Measurements from ENCODE around the gene SGCA.

Gene SGCA

GRCh38 chr17:50139185-50139783 is 26.5 kb upstream of the SGCA start:
- no peak for TF ChIP-seq EP300 (IDR thresholded peaks at IDR 0.05; ENCODE audit: borderline replicate concordance)
- TF ChIP-seq TCF12 (IDR thresholded peaks at IDR 0.05; ENCODE audit: low read depth), result no peak
- TF ChIP-seq YY1 (IDR thresholded peaks at IDR 0.05; ENCODE audit: low read depth), result no peak
- no peak for TF ChIP-seq TAF1 (IDR thresholded peaks at IDR 0.05; ENCODE audit: low read depth)
- TF ChIP-seq NFIC (IDR thresholded peaks at IDR 0.05), result no peak
- TF ChIP-seq EGR1 (IDR thresholded peaks at IDR 0.05), result no peak
- no peak for TF ChIP-seq RAD21 (IDR thresholded peaks at IDR 0.05; ENCODE audit: low read depth)

- TF ChIP-seq NFIC (IDR thresholded peaks at IDR 0.05) (no peak), RAD21 (IDR thresholded peaks at IDR 0.05; ENCODE audit: low read depth) (peak; percentile 62)
Measured at GRCh38 chr17:50139950-50140885, 25.6 kb upstream of the SGCA start.

GRCh38 chr17:50141026-50141744 is 24.6 kb upstream of the SGCA start:
- no peak for TF ChIP-seq YY1 (IDR thresholded peaks at IDR 0.05; ENCODE audit: low read depth)
- no peak for TF ChIP-seq TAF1 (IDR thresholded peaks at IDR 0.05; ENCODE audit: low read depth)
- no peak for TF ChIP-seq FOXM1 (IDR thresholded peaks at IDR 0.05; ENCODE audit: borderline replicate concordance, low read depth)
- TF ChIP-seq, protein P1, sequence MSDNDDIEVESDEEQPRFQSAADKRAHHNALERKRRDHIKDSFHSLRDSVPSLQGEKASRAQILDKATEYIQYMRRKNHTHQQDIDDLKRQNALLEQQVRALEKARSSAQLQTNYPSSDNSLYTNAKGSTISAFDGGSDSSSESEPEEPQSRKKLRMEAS (IDR thresholded peaks at IDR 0.05), result no peak
- no peak for TF ChIP-seq CREB1 (IDR thresholded peaks at IDR 0.05; ENCODE audit: low read depth)
- TF ChIP-seq USF1 (IDR thresholded peaks at IDR 0.05), result no peak
- no peak for TF ChIP-seq TCF12 (IDR thresholded peaks at IDR 0.05; ENCODE audit: low read depth)
- no peak for TF ChIP-seq NFIC (IDR thresholded peaks at IDR 0.05)
- TF ChIP-seq, protein P2, sequence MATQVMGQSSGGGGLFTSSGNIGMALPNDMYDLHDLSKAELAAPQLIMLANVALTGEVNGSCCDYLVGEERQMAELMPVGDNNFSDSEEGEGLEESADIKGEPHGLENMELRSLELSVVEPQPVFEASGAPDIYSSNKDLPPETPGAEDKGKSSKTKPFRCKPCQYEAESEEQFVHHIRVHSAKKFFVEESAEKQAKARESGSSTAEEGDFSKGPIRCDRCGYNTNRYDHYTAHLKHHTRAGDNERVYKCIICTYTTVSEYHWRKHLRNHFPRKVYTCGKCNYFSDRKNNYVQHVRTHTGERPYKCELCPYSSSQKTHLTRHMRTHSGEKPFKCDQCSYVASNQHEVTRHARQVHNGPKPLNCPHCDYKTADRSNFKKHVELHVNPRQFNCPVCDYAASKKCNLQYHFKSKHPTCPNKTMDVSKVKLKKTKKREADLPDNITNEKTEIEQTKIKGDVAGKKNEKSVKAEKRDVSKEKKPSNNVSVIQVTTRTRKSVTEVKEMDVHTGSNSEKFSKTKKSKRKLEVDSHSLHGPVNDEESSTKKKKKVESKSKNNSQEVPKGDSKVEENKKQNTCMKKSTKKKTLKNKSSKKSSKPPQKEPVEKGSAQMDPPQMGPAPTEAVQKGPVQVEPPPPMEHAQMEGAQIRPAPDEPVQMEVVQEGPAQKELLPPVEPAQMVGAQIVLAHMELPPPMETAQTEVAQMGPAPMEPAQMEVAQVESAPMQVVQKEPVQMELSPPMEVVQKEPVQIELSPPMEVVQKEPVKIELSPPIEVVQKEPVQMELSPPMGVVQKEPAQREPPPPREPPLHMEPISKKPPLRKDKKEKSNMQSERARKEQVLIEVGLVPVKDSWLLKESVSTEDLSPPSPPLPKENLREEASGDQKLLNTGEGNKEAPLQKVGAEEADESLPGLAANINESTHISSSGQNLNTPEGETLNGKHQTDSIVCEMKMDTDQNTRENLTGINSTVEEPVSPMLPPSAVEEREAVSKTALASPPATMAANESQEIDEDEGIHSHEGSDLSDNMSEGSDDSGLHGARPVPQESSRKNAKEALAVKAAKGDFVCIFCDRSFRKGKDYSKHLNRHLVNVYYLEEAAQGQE (IDR thresholded peaks at IDR 0.05; ENCODE audit: low read depth), result no peak
- TF ChIP-seq EP300 (IDR thresholded peaks at IDR 0.05; ENCODE audit: borderline replicate concordance), result no peak
- TF ChIP-seq RAD21 (IDR thresholded peaks at IDR 0.05; ENCODE audit: low read depth), result no peak
- no peak for TF ChIP-seq TEAD4 (IDR thresholded peaks at IDR 0.05)
- TF ChIP-seq CEBPB (IDR thresholded peaks at IDR 0.05), result no peak
- no peak for TF ChIP-seq ZBTB7A (IDR thresholded peaks at IDR 0.05; ENCODE audit: low read depth)

DNA sequence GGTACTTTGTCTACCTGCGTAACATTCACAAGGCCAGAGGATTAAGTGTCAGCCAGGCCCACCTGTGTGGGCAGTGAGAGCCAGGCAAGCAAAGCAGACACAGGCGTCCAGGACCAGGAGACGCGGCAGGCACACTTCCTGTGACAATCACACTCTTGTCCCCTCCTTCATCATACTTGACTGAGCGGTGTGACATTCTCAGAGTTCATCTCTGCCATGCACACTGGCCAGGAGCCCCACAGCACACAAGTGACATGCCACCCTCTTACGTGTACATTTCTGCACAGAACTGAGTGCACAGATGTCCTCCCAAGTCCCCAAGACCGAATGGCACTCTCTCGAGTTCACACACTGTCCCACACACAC is 24.1 kb upstream of the SGCA start:
- no peak for TF ChIP-seq USF1 (IDR thresholded peaks at IDR 0.05)
- no peak for TF ChIP-seq RAD21 (IDR thresholded peaks at IDR 0.05; ENCODE audit: low read depth)
- TF ChIP-seq EP300 (IDR thresholded peaks at IDR 0.05; ENCODE audit: borderline replicate concordance), result no peak
- TF ChIP-seq, protein P1 (IDR thresholded peaks at IDR 0.05), result no peak
- TF ChIP-seq YY1 (IDR thresholded peaks at IDR 0.05; ENCODE audit: low read depth), result no peak
- no peak for TF ChIP-seq CREB1 (IDR thresholded peaks at IDR 0.05; ENCODE audit: low read depth)
- TF ChIP-seq FOXM1 (IDR thresholded peaks at IDR 0.05; ENCODE audit: borderline replicate concordance, low read depth), result no peak

GRCh38 chr17:50143461-50144176 is 22.2 kb upstream of the SGCA start:
- TF ChIP-seq CREB1 (IDR thresholded peaks at IDR 0.05; ENCODE audit: low read depth) (no peak), EGR1 (IDR thresholded peaks at IDR 0.05) (no peak), FOXM1 (IDR thresholded peaks at IDR 0.05; ENCODE audit: borderline replicate concordance, low read depth) (no peak), RAD21 (IDR thresholded peaks at IDR 0.05; ENCODE audit: low read depth) (no peak), TEAD4 (IDR thresholded peaks at IDR 0.05) (no peak), NFIC (IDR thresholded peaks at IDR 0.05) (no peak)
- TF ChIP-seq, protein P1 (IDR thresholded peaks at IDR 0.05), result no peak

DNA sequence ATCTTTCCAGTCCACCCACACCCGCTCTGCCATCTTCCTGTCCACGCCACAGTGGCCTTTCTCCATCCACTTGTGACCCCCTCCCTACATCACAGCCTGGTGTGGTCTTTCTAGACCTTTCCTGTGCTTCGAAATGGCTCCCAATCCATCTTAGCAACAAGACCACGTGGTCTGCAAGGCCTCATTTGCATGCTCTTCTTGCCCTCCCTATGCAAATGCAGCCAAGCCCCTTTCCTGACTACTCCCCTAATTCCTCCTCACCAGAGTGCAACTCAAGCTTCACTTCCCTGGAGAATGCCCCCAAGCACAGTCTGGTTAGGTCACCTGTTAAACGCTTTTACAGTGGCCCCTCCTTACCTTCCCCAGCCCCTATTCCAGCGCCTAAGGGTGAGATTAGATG is 21.4 kb upstream of the SGCA start:
- TF ChIP-seq FOXM1 (IDR thresholded peaks at IDR 0.05; ENCODE audit: borderline replicate concordance, low read depth), result no peak
- TF ChIP-seq EP300 (IDR thresholded peaks at IDR 0.05; ENCODE audit: borderline replicate concordance), result no peak
- peak; percentile 48; the same call in 1 of the 2 replicates for TF ChIP-seq USF1 (IDR thresholded peaks at IDR 0.05)
- TF ChIP-seq TAF1 (IDR thresholded peaks at IDR 0.05; ENCODE audit: low read depth), result no peak
- no peak for TF ChIP-seq TCF12 (IDR thresholded peaks at IDR 0.05; ENCODE audit: low read depth)
- TF ChIP-seq, protein P2 (IDR thresholded peaks at IDR 0.05; ENCODE audit: low read depth), result no peak
- TF ChIP-seq CEBPB (IDR thresholded peaks at IDR 0.05), result no peak
